WTC11 (cell line): ENCODE measurements around the gene PPP3CB. TPM values are rescaled to one million over a fixed set of nuclear protein-coding genes. Genes with fewer than 3 reads are reported as not detected.

Experiments
- ATAC-seq: fragments of 200-7000 bp; cut with Tn5 transposase; 2 replicates; pipeline ENCODE4 v1.10.0; 2021; ENCODE audit warnings: mild to moderate bottlenecking, moderate library complexity
- CTCF ChIA-PET: fragments of 300-600 bp; sonication (Branson Sonifier 250); formaldehyde crosslinking; loops from one replicate; lab custom pipeline; 2021; ENCODE audit warnings: antibody characterized with exemption; lab: Charles Lee
- POLR2A ChIA-PET: fragments of 350-600 bp; sonication (Branson Sonifier 250); formaldehyde crosslinking; loops from one replicate; lab custom pipeline; 2021; ENCODE audit warnings: antibody characterized with exemption; lab: Charles Lee
- DNase-seq: peaks from one replicate; pipeline ENCODE4 v3.0.0; 2021; ENCODE audit warnings: low spot score
- H3K27ac Mint-ChIP-seq: 2 replicates; pipeline ENCODE4 v1.8.0; 2021; ENCODE audit warnings: mixed read lengths
- H3K27me3 Mint-ChIP-seq: 2 replicates; pipeline ENCODE4 v1.8.0; 2021; ENCODE audit warnings: low read depth, mild to moderate bottlenecking, moderate library complexity, mixed read lengths
- H3K36me3 Mint-ChIP-seq: 2 replicates; pipeline ENCODE4 v1.8.0; 2021; ENCODE audit warnings: mixed read lengths
- H3K4me1 Mint-ChIP-seq: 2 replicates; pipeline ENCODE4 v1.8.0; 2022; ENCODE audit warnings: mixed read lengths
- H3K4me3 Mint-ChIP-seq: 2 replicates; pipeline ENCODE4 v1.8.0; 2021; ENCODE audit warnings: mild to moderate bottlenecking, moderate library complexity, mixed read lengths
- H3K9me3 Mint-ChIP-seq: 2 replicates; pipeline ENCODE4 v1.8.0; 2021; ENCODE audit warnings: mixed read lengths
- AFF4 ChIP-seq: sonication (generic); formaldehyde crosslinking; IDR thresholded peaks from 2 replicates; pipeline ENCODE4 v1.8.1; 2023; ENCODE audit warnings: mild to moderate bottlenecking, missing genetic modification reagents, borderline replicate concordance
- ATF2 ChIP-seq: sonication (generic); formaldehyde crosslinking; IDR thresholded peaks from 2 replicates; pipeline ENCODE4 v1.8.1; 2022; ENCODE audit warnings: low read depth, missing genetic modification reagents, borderline replicate concordance
- FOXK1 ChIP-seq: sonication (generic); formaldehyde crosslinking; IDR thresholded peaks from 2 replicates; pipeline ENCODE4 v1.8.0; 2022; ENCODE audit warnings: mild to moderate bottlenecking, moderate library complexity, missing genetic modification reagents
- GRHL2 ChIP-seq: fragments of 250-450 bp; sonication (Bioruptor Pico); IDR thresholded peaks from 2 replicates; pipeline ENCODE4 v1.8.0; 2022; ENCODE audit warnings: mild to moderate bottlenecking, moderate library complexity; ENCODE audit not compliant: insufficient replicate concordance, severe bottlenecking
- HMGA2 ChIP-seq: fragments of 250-450 bp; sonication (Bioruptor Pico); IDR thresholded peaks from 2 replicates; pipeline ENCODE4 v1.4.0; 2021; ENCODE audit warnings: mild to moderate bottlenecking, moderate library complexity
- IRF1 ChIP-seq: sonication (generic); formaldehyde crosslinking; IDR thresholded peaks from 2 replicates; pipeline ENCODE4 v1.8.0; 2023; ENCODE audit warnings: missing genetic modification reagents
- IRF2 ChIP-seq: sonication (generic); formaldehyde crosslinking; IDR thresholded peaks from 2 replicates; pipeline ENCODE4 v1.8.0; 2022; ENCODE audit warnings: low read depth, missing genetic modification reagents, borderline replicate concordance
- JUN ChIP-seq: sonication (generic); formaldehyde crosslinking; IDR thresholded peaks from 2 replicates; pipeline ENCODE4 v1.8.0; 2023; ENCODE audit warnings: mild to moderate bottlenecking, missing genetic modification reagents
- NR2C2 ChIP-seq: sonication (generic); formaldehyde crosslinking; IDR thresholded peaks from 2 replicates; pipeline ENCODE4 v1.8.0; 2022; ENCODE audit warnings: mild to moderate bottlenecking, missing genetic modification reagents
- PREB ChIP-seq: sonication (generic); formaldehyde crosslinking; IDR thresholded peaks from 2 replicates; pipeline ENCODE4 v1.8.1; 2022; ENCODE audit warnings: mild to moderate bottlenecking, missing genetic modification reagents, moderate library complexity, borderline replicate concordance
- SMAD3 ChIP-seq: sonication (generic); formaldehyde crosslinking; IDR thresholded peaks from 2 replicates; pipeline ENCODE4 v1.8.0; 2022; ENCODE audit warnings: missing genetic modification reagents, mild to moderate bottlenecking, borderline replicate concordance
- SOX15 ChIP-seq: fragments of 250-450 bp; sonication (Bioruptor Pico); IDR thresholded peaks from 2 replicates; pipeline ENCODE4 v1.9.0; 2021; ENCODE audit warnings: mild to moderate bottlenecking
- TEAD4 ChIP-seq: sonication (generic); formaldehyde crosslinking; IDR thresholded peaks from 2 replicates; pipeline ENCODE4 v1.8.0; 2022; ENCODE audit warnings: mild to moderate bottlenecking, missing genetic modification reagents
- TP53 ChIP-seq: sonication (generic); formaldehyde crosslinking; IDR thresholded peaks from 2 replicates; pipeline ENCODE4 v1.8.1; 2023; ENCODE audit warnings: mild to moderate bottlenecking, missing genetic modification reagents
- USF1 ChIP-seq: sonication (generic); formaldehyde crosslinking; IDR thresholded peaks from 2 replicates; pipeline ENCODE4 v1.8.0; 2022; ENCODE audit warnings: mild to moderate bottlenecking, missing genetic modification reagents
- ZNF121 ChIP-seq: sonication (generic); formaldehyde crosslinking; IDR thresholded peaks from 2 replicates; pipeline ENCODE4 v1.8.0; 2023; ENCODE audit warnings: missing genetic modification reagents
- ZNF138 ChIP-seq: sonication (generic); formaldehyde crosslinking; conservative IDR thresholded peaks from 2 replicates; pipeline ENCODE4 v1.8.1; 2022; ENCODE audit warnings: mild to moderate bottlenecking, moderate library complexity, missing genetic modification reagents
- total RNA-seq: library from RNA; stranded (reverse); gene quantifications from 3 replicates; pipeline ENCODE4 v1.2.3, GENCODE V29; 2021

Gene PPP3CB
- total RNA-seq, 1 experiment from 2014 or later: 30.0 TPM

GRCh38 chr10:73386583-73386982, 109.2 kb downstream of the PPP3CB start:
- no peak overlapping the region for H3K4me3 Mint-ChIP-seq
- no peak for DNase-seq
- TF ChIP-seq NR2C2 (CRISPR knock-in tag) (no peak), PREB (CRISPR knock-in tag) (no peak), ZNF121 (no peak), SOX15 (CRISPR knock-in tag) (no peak), ATF2 (no peak), HMGA2 (CRISPR knock-in tag) (no peak), FOXK1 (CRISPR knock-in tag) (no peak), TEAD4 (CRISPR knock-in tag) (no peak), TP53 (CRISPR knock-in tag) (no peak), USF1 (CRISPR knock-in tag) (no peak), IRF2 (CRISPR knock-in tag) (no peak), SMAD3 (CRISPR knock-in tag) (no peak), JUN (no peak), IRF1 (CRISPR knock-in tag) (no peak), GRHL2 (CRISPR knock-in tag) (no peak), ZNF138 (CRISPR knock-in tag) (no peak), AFF4 (no peak)
- CTCF ChIA-PET: no interaction called here
- no peaks in the 10 kb centered on the region for H3K9me3 Mint-ChIP-seq
- no peak for ATAC-seq
- POLR2A ChIA-PET: no interaction called here
- no peaks in the 10 kb centered on the region for H3K4me1 Mint-ChIP-seq
- peaks cover 37% of the 10 kb centered on the region for H3K36me3 Mint-ChIP-seq
- no peaks in the 10 kb centered on the region for H3K27me3 Mint-ChIP-seq
- H3K27ac Mint-ChIP-seq: no peak overlapping the region

Other genes starting within 250 kb of the PPP3CB start
- 30.3 to 32.4 TPM (median 30.8 TPM) in 3 replicates for gene DNAJC9, start 248.8 kb downstream of the PPP3CB start, total RNA-seq
- 130 to 157 TPM (median 136 TPM) in 3 replicates for gene MRPS16, start 243.4 kb downstream of the PPP3CB start, total RNA-seq
- gene CFAP70, start 137.2 kb downstream of the PPP3CB start, total RNA-seq: 0.31 to 0.73 TPM (median 0.39 TPM) in 3 replicates
- 66.7 to 68.2 TPM (median 67.8 TPM) in 3 replicates for gene ANXA7, start 82.0 kb downstream of the PPP3CB start, total RNA-seq
- 2.9 to 3.1 TPM (median 3.0 TPM) in 3 replicates for gene MSS51, start 62.5 kb downstream of the PPP3CB start, total RNA-seq
- 39.8 to 43.8 TPM (median 43.3 TPM) in 3 replicates for gene USP54, start 95.3 kb upstream of the PPP3CB start, total RNA-seq
- gene MYOZ1, start 145.4 kb upstream of the PPP3CB start, total RNA-seq: 3.0 to 5.4 TPM (median 4.4 TPM) in 3 replicates
- gene SYNPO2L, start 160.0 kb upstream of the PPP3CB start, total RNA-seq: 0.11 to 0.22 TPM (median 0.18 TPM) in 3 replicates
- 7.5 to 10.4 TPM (median 9.3 TPM) in 3 replicates for gene AGAP5, start 202.1 kb upstream of the PPP3CB start, total RNA-seq
- gene SEC24C, start 248.3 kb upstream of the PPP3CB start, total RNA-seq: 64.2 to 74.2 TPM (median 64.5 TPM) in 3 replicates